ENCODE measurements around the gene GATA6.

DNA sequence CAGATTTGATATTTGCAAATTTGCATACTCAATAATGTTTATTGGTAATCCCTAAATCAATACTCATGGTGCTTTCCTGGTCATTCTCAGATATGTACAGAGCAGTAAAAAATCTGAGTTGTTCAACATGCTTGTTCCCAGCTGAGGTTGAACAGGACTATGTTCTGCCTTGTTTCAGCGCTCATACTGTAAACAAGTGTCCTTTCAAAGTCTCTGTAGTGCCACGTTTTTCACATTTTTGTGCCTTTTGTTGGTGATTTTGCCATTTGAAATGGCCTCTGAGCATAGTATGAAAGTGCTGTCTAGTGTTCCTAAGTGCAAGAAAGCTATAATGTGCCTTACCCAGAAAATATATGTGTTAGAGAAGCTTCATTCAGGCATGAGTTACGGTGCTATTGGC, 16.0 kb upstream of the GATA6 start:
- no peak for TF ChIP-seq CEBPB (IDR thresholded peaks at IDR 0.05)
- no peak for TF ChIP-seq EP300 (IDR thresholded peaks at IDR 0.05; ENCODE audit: borderline replicate concordance)
- TF ChIP-seq, protein P1, sequence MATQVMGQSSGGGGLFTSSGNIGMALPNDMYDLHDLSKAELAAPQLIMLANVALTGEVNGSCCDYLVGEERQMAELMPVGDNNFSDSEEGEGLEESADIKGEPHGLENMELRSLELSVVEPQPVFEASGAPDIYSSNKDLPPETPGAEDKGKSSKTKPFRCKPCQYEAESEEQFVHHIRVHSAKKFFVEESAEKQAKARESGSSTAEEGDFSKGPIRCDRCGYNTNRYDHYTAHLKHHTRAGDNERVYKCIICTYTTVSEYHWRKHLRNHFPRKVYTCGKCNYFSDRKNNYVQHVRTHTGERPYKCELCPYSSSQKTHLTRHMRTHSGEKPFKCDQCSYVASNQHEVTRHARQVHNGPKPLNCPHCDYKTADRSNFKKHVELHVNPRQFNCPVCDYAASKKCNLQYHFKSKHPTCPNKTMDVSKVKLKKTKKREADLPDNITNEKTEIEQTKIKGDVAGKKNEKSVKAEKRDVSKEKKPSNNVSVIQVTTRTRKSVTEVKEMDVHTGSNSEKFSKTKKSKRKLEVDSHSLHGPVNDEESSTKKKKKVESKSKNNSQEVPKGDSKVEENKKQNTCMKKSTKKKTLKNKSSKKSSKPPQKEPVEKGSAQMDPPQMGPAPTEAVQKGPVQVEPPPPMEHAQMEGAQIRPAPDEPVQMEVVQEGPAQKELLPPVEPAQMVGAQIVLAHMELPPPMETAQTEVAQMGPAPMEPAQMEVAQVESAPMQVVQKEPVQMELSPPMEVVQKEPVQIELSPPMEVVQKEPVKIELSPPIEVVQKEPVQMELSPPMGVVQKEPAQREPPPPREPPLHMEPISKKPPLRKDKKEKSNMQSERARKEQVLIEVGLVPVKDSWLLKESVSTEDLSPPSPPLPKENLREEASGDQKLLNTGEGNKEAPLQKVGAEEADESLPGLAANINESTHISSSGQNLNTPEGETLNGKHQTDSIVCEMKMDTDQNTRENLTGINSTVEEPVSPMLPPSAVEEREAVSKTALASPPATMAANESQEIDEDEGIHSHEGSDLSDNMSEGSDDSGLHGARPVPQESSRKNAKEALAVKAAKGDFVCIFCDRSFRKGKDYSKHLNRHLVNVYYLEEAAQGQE (IDR thresholded peaks at IDR 0.05; ENCODE audit: low read depth) = no peak
- TF ChIP-seq, protein P2, sequence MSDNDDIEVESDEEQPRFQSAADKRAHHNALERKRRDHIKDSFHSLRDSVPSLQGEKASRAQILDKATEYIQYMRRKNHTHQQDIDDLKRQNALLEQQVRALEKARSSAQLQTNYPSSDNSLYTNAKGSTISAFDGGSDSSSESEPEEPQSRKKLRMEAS (IDR thresholded peaks at IDR 0.05) = no peak
- TF ChIP-seq ZBTB7A (IDR thresholded peaks at IDR 0.05; ENCODE audit: low read depth) = no peak
